Right ventricle myocardium inferior (tissue), 1 donor: Measurements from ENCODE around the gene DYSF. TPM values are rescaled to one million over a fixed set of nuclear protein-coding genes. Genes with fewer than 3 reads are reported as not detected.

Experiments used
- ATAC-seq: fragments of 200-7000 bp; cut with Tn5 transposase; one replicate; pipeline ENCODE4 v1.9.1; 2020; ENCODE audit warnings: mild to moderate bottlenecking, moderate library complexity
- DNase-seq: peaks from one replicate; pipeline ENCODE4 v3.0.0; 2021; ENCODE audit errors: missing footprints
- intact Hi-C: fragments of 100-400 bp; cut with DNase I; formaldehyde crosslinking; loops from one replicate; pipeline ENCODE4 v1.11.0; 2022
- total RNA-seq: library from RNA; stranded (reverse); fragmentation: NEBNext Ultra II Directional; extraction: Animal tissue kit (Norgen Biotek cat#: 25700); gene quantifications from one replicate; pipeline ENCODE4 v1.2.1, GENCODE V29; 2021
- donor health status: DM: no; HTN: yes; CAD: no; lungs with severe emphysema.

The DYSF gene
- total RNA-seq, 1 donor from 2014 or later, result 57.8 TPM

DNA sequence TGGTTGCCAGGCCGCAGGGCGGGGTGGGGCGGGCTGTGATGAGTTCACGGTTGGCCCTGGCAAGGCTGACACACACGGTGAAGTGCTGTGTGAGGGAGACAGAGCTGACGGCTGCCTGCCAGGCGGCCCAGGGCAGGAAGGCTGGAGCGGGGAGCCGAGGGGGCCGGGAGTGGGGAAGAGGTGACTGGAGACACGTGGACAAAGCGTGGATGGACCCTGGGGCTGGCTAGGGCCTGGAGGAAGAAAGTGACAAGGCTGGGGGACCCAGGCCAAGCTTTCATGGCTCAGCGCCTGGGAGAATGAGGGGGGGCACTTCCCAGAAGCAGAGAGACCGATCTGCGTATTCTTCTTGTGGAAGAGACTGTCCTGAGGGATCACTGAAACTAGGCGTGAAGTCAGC is 123.2 kb downstream of the DYSF start:
- intact Hi-C loops, result no loop called here
- no peak for DNase-seq
- peak; percentile 6 for ATAC-seq

DNA sequence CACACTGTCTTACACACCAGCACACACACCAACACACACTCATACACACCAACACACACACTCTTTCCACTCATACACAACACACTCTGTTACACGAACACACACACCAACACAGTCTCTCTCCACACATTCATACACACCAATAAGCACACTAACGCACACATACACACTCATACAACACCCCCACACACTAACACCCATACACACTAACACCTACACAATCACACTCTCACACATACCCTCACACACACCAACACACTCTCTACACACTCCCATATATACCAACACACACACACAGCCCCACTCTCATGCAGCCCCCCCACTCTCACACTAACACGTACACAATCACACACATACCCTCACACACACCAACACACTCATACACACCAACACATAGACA is 123.8 kb downstream of the DYSF start:
- DNase-seq, result no peak
- intact Hi-C loops, result no loop called here
- ATAC-seq, result no peak

DNA sequence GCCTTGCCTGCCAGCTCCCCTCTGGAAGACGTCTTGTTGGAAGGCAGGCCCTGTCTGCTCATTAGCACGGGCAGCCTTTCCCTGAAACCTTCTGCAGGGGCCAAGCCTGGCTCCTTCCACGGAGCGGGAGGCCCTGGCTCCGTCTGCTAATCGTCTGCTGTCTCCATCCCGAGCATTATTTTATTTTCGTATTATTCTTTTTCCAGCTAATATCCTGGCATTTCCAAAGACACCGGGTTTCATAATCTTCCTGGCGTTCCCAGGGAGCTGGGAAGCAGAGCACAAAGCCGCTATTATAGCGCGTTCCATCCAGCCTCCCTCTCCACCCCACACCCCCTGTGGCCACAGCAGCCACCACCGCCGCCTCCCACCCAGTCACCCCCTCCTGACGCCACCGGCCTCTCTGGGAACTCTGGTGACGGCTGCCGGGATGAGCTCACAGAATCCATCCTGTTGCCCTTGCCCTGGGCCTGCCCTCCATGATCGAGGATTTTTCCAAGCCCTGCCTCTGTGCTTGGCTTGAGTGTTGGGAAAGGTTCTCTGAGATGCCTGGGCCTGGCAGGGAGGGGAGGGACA is 125.5 kb downstream of the DYSF start:
- intact Hi-C loops, result no loop called here
- ATAC-seq (peak; percentile 90), DNase-seq (peak; percentile 90)

DNA sequence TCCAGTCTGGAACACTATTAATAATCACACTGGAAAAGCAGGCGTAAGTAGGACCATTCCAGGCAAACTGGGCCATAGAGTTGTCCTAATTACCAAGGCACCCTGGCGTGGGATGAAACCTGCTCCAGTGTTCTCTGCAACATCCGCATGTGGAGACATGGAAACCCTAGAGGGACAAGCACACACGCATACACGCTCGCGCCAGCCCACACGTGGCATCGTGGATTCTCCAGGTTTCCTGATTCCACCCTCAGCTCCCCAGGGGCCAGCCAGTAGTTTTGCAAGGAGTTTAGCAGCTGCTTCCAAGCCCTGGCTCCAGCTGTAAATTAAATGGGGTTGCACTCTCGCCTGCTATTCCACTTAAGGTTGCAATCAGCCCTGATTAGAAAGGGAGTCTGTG is 127.7 kb downstream of the DYSF start:
- DNase-seq, result peak; percentile 84
- intact Hi-C loops, result no loop called here
- peak; percentile 45 for ATAC-seq

DNA sequence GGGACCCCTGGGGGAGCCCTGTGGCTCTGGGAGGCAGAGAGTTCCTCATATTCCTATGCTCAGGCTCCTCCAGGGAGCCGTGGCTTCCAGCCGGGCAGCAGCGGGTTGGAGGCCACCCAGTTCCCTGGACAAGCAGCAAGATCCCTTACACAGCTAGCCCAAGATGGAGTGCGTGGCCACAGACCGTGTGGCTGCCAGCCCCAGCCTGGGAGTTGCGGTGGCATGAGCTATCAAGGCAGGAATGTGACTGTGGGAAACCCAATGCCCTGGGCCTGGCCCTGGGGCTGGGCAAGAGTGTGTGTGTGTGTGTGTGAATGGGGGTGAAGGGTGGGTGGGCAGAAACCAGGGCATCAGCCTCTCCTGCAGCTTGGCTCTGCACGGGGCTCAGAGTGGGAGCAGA is 130.5 kb downstream of the DYSF start:
- ATAC-seq (no peak), DNase-seq (peak; percentile 15)
- intact Hi-C loops, result no loop called here

DNA sequence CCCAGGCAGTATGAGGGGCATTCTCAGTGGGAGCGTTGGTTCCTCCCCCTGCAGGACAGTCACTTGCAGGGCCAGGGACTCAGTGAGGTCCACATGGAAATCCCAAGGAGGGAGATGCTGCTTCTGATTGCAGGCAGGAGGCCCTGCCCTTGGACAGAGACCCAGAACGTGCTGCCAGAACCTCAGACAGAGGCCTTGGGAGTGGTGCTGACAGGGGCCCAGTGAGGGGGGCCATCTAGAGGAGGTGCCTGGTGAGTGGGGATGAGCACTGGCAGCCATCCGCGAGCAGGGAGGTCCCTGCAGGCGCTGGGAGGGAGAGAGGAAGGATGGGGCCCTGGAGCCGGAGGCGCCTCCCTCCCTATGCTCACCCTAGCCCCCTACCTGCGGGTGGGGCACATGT is 133.1 kb downstream of the DYSF start:
- intact Hi-C loops, result no loop called here
- ATAC-seq (no peak), DNase-seq (peak; percentile 16)

DNA sequence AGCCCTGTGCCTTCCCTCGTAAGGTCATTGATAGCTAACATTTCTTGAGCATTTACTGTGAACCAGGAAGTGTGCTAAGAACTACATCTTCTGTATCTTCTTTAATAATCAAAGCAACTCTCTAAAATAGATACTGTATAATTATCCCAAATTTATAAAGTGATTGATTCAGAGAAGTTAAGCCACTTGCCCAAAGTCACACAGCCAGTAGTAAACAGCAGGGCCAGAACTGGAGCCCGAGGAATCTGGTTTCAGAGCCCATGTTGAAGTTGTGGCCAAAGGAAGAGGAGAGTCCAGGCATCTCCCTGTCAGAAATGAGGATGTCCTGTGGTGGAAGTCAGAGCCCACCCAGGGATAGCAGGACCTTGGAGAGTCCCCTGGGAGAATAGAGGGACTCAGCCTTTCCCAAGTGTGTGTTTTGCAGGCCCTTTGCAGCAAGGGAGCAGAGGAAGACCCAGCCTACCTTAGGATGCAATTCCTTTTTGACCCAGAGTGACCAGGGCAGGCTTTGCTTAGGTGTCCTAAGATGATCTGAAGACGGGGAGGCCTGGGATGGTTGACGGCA is 134.2 kb downstream of the DYSF start:
- DNase-seq (no peak), ATAC-seq (no peak)
- intact Hi-C loops, result no loop called here

- intact Hi-C loops, result no loop called here
Measured at GRCh38 chr2:71588497-71589170, 135.3 kb downstream of the DYSF start.

GRCh38 chr2:71589763-71590162 is 136.4 kb downstream of the DYSF start:
- intact Hi-C loops, result no loop called here

More at GRCh38 chr2:71588497-71589170, 135.3 kb downstream of the DYSF start:
- no peak for DNase-seq
- no peak for ATAC-seq

DNA sequence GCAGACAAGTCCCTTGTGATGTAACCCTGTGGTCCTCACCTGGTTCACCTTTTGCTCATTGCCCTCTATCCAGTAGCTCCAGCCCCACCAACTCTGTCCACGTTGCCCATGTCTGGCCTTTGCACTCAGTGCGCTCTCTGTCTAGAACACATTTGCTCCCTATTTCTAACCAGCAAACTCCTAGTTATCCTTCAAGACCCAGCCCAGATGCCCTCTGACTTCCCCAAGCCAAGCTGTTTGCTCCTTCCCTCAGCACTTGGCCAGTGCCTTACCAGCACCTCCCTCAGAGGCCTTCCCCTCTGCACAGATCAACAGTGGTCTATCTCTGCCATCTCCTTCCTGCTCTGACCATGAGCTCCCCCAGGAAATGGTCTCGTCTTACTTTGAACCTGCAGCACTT is 137.7 kb downstream of the DYSF start:
- intact Hi-C loops, result no loop called here
- peak; percentile 33 for DNase-seq
- no peak for ATAC-seq

More at GRCh38 chr2:71589763-71590162, 136.4 kb downstream of the DYSF start:
- ATAC-seq (no peak), DNase-seq (no peak)

- intact Hi-C loops, result no loop called here
- peak; percentile 51 for DNase-seq
- no peak for ATAC-seq
Measured at GRCh38 chr2:71592181-71592711, 138.9 kb downstream of the DYSF start.

GRCh38 chr2:71595569-71595968 is 142.2 kb downstream of the DYSF start:
- DNase-seq (no peak), ATAC-seq (no peak)
- intact Hi-C loops, result no loop called here

DNA sequence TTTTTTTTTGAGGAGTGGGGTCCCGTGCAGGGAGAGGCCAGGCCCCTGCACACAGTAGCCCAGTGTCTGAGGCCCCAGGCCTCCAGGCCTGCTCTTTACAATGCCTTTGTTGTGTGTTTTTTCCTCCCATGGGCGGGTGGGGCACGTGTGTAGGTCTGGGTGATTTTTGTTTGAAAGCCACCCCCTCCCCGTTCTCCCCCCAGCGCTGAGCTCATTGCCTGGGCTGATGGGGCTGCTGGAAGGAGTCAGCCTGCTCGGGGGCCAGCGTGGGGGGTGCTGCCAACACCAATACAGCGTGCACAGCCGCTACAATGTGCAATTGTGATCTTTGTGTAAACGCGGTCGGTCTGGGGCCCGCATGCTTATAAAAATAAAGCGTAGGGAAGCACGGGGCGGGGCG is 142.7 kb downstream of the DYSF start:
- intact Hi-C loops, result no loop called here
- DNase-seq, result no peak
- no peak for ATAC-seq

GRCh38 chr2:71597756-71598155 is 144.4 kb downstream of the DYSF start:
- intact Hi-C loops, result no loop called here
- DNase-seq, result no peak
- ATAC-seq, result no peak

- intact Hi-C loops, result no loop called here
- ATAC-seq (no peak), DNase-seq (no peak)
Measured at GRCh38 chr2:71598526-71598925, 145.2 kb downstream of the DYSF start.

DNA sequence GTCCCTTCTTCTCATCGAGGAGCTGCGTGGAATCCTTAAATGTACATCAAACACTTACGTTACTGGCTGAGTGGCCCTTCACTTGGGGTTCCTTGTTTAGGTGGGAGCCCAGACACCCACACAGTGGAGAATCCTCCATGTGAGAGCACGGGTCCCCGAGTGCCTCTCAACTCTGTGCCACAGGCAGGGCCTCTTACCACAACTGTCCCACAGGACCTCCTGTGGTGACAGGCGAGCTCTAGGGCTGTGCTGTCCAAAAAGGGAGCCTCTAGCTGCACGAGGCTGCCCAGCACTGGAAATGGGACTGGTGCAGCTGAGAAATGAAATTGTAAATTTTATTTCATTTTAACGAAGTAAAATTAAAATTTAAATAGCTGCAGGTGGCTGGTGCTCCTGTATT is 145.7 kb downstream of the DYSF start:
- DNase-seq (no peak), ATAC-seq (no peak)
- intact Hi-C loops, result no loop called here

GRCh38 chr2:71599646-71600236 is 146.4 kb downstream of the DYSF start:
- DNase-seq, result no peak

GRCh38 chr2:71600555-71600954 is 147.2 kb downstream of the DYSF start:
- DNase-seq (no peak), ATAC-seq (no peak)
- intact Hi-C loops, result no loop called here

More at GRCh38 chr2:71599646-71600236, 146.4 kb downstream of the DYSF start:
- ATAC-seq, result no peak
- intact Hi-C loops, result no loop called here

DNA sequence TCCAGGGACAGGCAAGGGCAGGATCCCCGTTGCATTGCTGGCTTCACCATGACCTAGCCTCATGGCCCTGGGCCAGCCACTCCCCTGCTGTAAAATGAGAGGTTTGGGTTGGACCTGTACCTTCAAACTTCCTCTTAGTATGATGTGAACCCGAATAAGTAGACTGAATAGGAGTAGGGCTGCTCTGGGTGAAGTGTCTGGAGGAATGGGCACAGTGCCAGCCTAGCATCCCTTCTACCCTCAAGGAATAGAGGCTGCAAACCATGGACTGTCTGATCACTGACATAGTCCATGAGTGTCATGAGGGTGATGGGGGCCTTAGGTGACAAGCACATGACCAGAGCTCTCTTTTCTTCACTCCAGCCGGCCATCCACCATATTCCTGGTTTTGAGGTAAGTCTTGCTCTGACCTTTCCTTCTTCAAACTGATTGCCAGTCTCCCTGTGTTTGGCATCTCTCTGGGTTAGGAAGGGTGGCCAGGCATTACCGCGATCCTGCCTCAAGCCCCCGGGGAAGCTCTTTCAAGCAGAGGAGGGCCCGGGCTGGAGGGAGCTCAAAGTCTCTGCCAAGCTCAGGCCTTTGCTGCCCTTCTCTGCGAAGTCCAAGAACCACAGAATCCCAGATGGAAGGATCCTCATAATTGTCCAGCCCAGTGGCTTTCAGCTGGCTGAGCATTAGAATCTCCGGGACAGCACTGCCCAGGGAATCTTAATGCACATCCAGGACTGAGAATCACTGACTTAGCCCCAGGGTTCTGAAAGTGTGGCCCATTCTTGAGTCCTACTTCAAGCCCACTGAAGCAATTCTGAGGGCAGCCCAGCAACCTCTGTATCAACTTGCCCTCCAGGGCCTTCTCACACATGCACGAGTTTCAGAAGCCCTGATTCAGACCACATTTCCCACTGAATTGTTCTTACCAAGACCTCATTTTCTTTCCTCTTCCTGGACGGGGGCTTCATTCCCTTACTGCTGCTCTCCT is 148.1 kb downstream of the DYSF start:
- no peak for DNase-seq
- intact Hi-C loops, result no loop called here
- ATAC-seq, result no peak
